ENCODE data around the gene KMT2C. TPM values are rescaled to one million over a fixed set of nuclear protein-coding genes. Genes with fewer than 3 reads are reported as not detected.

KMT2C gene
- polyA plus RNA-seq, 1 donor from 2014 or later: 29.8 TPM

- TF ChIP-seq RAD21 (conservative IDR thresholded peaks at IDR 0.05): no peak
- no peak for TF ChIP-seq MXI1 (conservative IDR thresholded peaks at IDR 0.05; ENCODE audit: poor library complexity, severe bottlenecking)
- TF ChIP-seq POLR2AphosphoS5 (IDR thresholded peaks at IDR 0.05): no peak
- TF ChIP-seq EP300 (conservative IDR thresholded peaks at IDR 0.05; ENCODE audit: poor library complexity, severe bottlenecking): no peak
- no peak for TF ChIP-seq SMC3 (conservative IDR thresholded peaks at IDR 0.05; ENCODE audit: poor library complexity)
- no peak for TF ChIP-seq TAF1 (IDR thresholded peaks at IDR 0.05; ENCODE audit: low read depth)
- no peak for TF ChIP-seq EZH2 (IDR thresholded peaks at IDR 0.05; ENCODE audit: borderline replicate concordance, insufficient read depth, low read length, poor library complexity, severe bottlenecking)
- TF ChIP-seq CTCF (IDR thresholded peaks at IDR 0.05; ENCODE audit: poor library complexity, severe bottlenecking): no peak
- no peak for TF ChIP-seq REST (IDR thresholded peaks at IDR 0.05; ENCODE audit: borderline replicate concordance)
- Histone ChIP-seq H3K9ac (ENCODE audit: low read length) (no peak overlapping the region), H3F3A (ENCODE audit: insufficient read depth, low read length, poor library complexity, severe bottlenecking) (no peaks in the 10 kb centered on the region), H3K27ac (ENCODE audit: low read length) (no peak overlapping the region), H3K4me2 (ENCODE audit: low read length) (no peak overlapping the region), H4K20me1 (ENCODE audit: insufficient read depth) (no peaks in the 10 kb centered on the region), H3K79me2 (replicated peaks; ENCODE audit: insufficient read depth, low read length) (peaks cover 26% of the 10 kb centered on the region), H3K9me3 (ENCODE audit: low read length) (no peaks in the 10 kb centered on the region), H3K27me3 (ENCODE audit: insufficient read depth, low read depth, low read length) (no peaks in the 10 kb centered on the region), H3K4me3 (ENCODE audit: low read length) (no peak overlapping the region), H2AFZ (ENCODE audit: low read depth, low read length) (no peak overlapping the region), H3K36me3 (ENCODE audit: insufficient read depth, low read length) (no peaks in the 10 kb centered on the region), H3K9me2 (ENCODE audit: insufficient read depth, low read length) (no peaks in the 10 kb centered on the region)
Measured at GRCh38 chr7:152313831-152314604, 121.8 kb downstream of the KMT2C start.

- Histone ChIP-seq H3K9me2 (ENCODE audit: insufficient read depth, low read length) (no peaks in the 10 kb centered on the region), H3K36me3 (ENCODE audit: insufficient read depth, low read length) (no peaks in the 10 kb centered on the region), H3F3A (ENCODE audit: insufficient read depth, low read length, poor library complexity, severe bottlenecking) (no peaks in the 10 kb centered on the region), H3K4me2 (ENCODE audit: low read length) (no peak overlapping the region), H4K20me1 (ENCODE audit: insufficient read depth) (no peaks in the 10 kb centered on the region), H3K9ac (ENCODE audit: low read length) (no peak overlapping the region), H3K27ac (ENCODE audit: low read length) (no peak overlapping the region), H2AFZ (ENCODE audit: low read depth, low read length) (no peak overlapping the region), H3K79me2 (replicated peaks; ENCODE audit: insufficient read depth, low read length) (peaks cover 20% of the 10 kb centered on the region), H3K4me3 (ENCODE audit: low read length) (no peak overlapping the region), H3K27me3 (ENCODE audit: insufficient read depth, low read depth, low read length) (no peaks in the 10 kb centered on the region), H3K9me3 (ENCODE audit: low read length) (no peaks in the 10 kb centered on the region)
- TF ChIP-seq MXI1 (conservative IDR thresholded peaks at IDR 0.05; ENCODE audit: poor library complexity, severe bottlenecking): no peak
- TF ChIP-seq RAD21 (conservative IDR thresholded peaks at IDR 0.05): no peak
- no peak for TF ChIP-seq CTCF (IDR thresholded peaks at IDR 0.05; ENCODE audit: poor library complexity, severe bottlenecking)
Measured at GRCh38 chr7:152313217-152313616, 122.6 kb downstream of the KMT2C start.
